ENCODE data around the gene ZFR. TPM values are rescaled to one million over a fixed set of nuclear protein-coding genes. Genes with fewer than 3 reads are reported as not detected.

The ZFR gene
- total and polyA plus RNA-seq, 8 donors, result 21.8 to 110 (median 48.5) TPM

DNA sequence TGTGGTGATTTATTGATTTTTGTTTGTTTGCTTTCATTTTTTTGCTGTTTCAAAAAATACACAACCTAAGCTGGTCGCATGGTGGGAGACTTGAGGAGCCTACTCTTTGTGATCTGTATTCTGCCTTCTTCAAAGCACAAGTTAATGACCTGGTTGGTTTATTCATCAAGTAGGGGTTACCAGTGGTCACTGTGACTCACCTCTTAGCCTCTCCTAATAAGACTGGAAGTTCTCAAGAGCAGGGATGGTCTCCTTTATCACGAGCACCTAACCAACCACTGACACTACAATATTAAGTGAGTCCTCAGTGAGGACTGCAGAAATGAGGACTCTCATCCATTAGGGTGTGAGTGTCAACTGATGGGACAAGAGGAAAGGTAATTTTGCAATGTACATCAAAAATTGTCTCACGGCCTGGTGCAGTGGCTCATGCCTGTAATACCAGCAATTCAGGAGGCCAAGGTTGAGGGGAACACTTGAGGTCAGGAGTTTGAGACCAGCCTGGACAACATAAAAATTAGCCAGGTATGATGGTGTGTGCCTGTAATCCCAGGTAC, 118.2 kb downstream of the ZFR start:
- Histone ChIP-seq H3K4me3 (no peak overlapping the region), H3K4me1 (peaks cover 12 to 23% (median 22%) of the 10 kb centered on the region in 4 donors), H3K36me3 (no peaks in the 10 kb centered on the region), H3K9me3 (peaks cover 0 to 9% (median 7%) of the 10 kb centered on the region in 4 donors), H3K27ac (no peak overlapping the region), H3K27me3 (no peaks in the 10 kb centered on the region)
- 68 to 88% (median 79%) methylated on average over 3 of the region's 3 CpGs for WGBS, 5 donors
- intact Hi-C loops (cut with DNase I; ENCODE audit: low total_unique reads), result loop anchor here (10.0 kb wide), 1 partner anchor 91 kb away; no protein-coding TSS in a partner anchor
- no peak for DNase-seq
- TF ChIP-seq, protein P1, sequence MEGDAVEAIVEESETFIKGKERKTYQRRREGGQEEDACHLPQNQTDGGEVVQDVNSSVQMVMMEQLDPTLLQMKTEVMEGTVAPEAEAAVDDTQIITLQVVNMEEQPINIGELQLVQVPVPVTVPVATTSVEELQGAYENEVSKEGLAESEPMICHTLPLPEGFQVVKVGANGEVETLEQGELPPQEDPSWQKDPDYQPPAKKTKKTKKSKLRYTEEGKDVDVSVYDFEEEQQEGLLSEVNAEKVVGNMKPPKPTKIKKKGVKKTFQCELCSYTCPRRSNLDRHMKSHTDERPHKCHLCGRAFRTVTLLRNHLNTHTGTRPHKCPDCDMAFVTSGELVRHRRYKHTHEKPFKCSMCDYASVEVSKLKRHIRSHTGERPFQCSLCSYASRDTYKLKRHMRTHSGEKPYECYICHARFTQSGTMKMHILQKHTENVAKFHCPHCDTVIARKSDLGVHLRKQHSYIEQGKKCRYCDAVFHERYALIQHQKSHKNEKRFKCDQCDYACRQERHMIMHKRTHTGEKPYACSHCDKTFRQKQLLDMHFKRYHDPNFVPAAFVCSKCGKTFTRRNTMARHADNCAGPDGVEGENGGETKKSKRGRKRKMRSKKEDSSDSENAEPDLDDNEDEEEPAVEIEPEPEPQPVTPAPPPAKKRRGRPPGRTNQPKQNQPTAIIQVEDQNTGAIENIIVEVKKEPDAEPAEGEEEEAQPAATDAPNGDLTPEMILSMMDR (IDR thresholded peaks at IDR 0.05), result no peak
- no peak for TF ChIP-seq POLR2AphosphoS5 (IDR thresholded peaks at IDR 0.05)
- no peak for TF ChIP-seq POLR2A (IDR thresholded peaks at IDR 0.05)
- no peak for TF ChIP-seq EP300 (IDR thresholded peaks at IDR 0.05)

DNA sequence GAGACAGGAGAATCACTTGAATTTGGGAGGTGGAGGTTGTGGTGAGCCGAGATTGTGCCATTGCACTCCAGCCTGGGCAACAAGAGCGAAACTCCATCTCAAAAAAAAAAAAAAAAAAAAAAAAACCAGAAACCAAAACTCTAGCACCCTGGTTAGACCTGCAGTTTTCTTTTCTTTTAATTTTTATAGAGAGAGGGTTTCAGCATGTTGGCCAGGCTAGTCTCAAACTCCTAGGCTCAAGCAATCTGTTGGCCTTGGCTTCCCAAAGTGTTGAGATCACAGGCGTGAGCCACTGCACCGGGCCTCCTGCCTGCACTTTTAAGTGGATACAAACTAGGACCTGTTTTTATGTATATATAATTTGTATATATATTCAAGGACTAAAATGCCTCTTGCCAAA, 118.9 kb downstream of the ZFR start:
- Histone ChIP-seq H3K4me3 (no peak overlapping the region), H3K27me3 (no peaks in the 10 kb centered on the region), H3K4me1 (peaks cover 12 to 17% (median 15%) of the 10 kb centered on the region in 4 donors), H3K9me3 (peaks cover 0 to 9% (median 7%) of the 10 kb centered on the region in 4 donors), H3K27ac (no peak overlapping the region), H3K36me3 (no peaks in the 10 kb centered on the region)
- TF ChIP-seq EP300 (IDR thresholded peaks at IDR 0.05), result no peak
- TF ChIP-seq POLR2A (IDR thresholded peaks at IDR 0.05), result no peak
- no peak for TF ChIP-seq POLR2AphosphoS5 (IDR thresholded peaks at IDR 0.05)
- TF ChIP-seq, protein P1 (IDR thresholded peaks at IDR 0.05), result no peak
- no peak for DNase-seq
- 86 to 96% (median 91%) methylated on average over 2 to 4 of the region's 4 CpGs for WGBS, 5 donors
- intact Hi-C loops (cut with DNase I; ENCODE audit: low total_unique reads), result loop anchor here (10.0 kb wide), 1 partner anchor 91 kb away; no protein-coding TSS in a partner anchor

DNA sequence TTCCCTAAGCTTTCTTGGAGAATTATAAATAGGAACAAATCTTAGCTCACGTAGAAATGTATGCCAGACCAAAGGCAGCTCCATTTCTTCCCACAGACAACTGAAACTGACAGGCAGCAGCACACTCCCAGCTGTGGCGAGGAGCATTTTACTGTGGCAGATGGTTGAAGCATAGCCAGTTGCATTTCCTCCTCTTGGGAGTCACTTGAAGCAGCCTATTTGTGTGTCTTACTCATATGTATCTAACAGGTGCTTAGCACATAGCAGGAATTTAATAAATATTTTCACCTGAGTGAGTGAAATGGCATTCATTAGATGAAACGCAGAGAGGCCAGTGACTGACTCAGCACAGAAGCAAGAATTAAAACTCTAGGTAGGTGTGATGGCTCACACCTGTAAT, 119.5 kb downstream of the ZFR start:
- DNase-seq, result peak in 1 of 2 donors; percentile 62
- H3K4me3 ChIP-seq, result no peak overlapping the region
- peaks cover 0 to 9% (median 7%) of the 10 kb centered on the region in 4 donors for H3K9me3 ChIP-seq
- H3K27me3 ChIP-seq, result no peaks in the 10 kb centered on the region
- TF ChIP-seq, protein P1 (IDR thresholded peaks at IDR 0.05), result no peak
- TF ChIP-seq EP300 (IDR thresholded peaks at IDR 0.05), result no peak
- intact Hi-C loops (cut with DNase I; ENCODE audit: low total_unique reads), result loop anchor here (10.0 kb wide), 1 partner anchor 90 kb away; no protein-coding TSS in a partner anchor
- no peaks in the 10 kb centered on the region for H3K36me3 ChIP-seq
- 68 to 75% (median 69%) methylated on average over 3 of the region's 3 CpGs for WGBS, 5 donors
- no peak overlapping the region for H3K27ac ChIP-seq
- H3K4me1 ChIP-seq, result peaks cover 7 to 11% (median 10%) of the 10 kb centered on the region in 4 donors

DNA sequence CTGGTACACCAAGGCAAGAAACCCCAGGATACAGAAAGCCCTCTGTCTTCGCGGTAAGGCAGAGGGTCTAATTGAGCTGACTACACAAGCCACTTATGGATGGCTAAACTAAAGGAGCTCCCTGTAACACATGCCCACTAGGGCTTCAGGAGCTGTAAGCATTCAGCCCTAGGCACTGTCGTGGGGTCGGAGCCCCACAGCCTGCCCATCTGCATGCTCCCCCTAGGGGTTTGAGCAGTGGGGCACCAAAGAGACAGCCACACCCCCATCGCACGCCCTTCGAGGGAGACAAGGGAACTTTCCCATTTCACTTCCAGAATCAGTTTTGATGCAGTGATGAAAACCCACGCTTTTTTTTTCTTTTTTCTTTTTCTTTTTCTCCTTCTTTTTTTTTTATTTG, 120.8 kb downstream of the ZFR start:
- Histone ChIP-seq H3K27ac (no peak overlapping the region), H3K4me1 (peaks cover 0 to 4% (median 0%) of the 10 kb centered on the region in 4 donors), H3K4me3 (no peak overlapping the region), H3K27me3 (no peaks in the 10 kb centered on the region), H3K9me3 (peaks cover 0 to 9% (median 7%) of the 10 kb centered on the region in 4 donors), H3K36me3 (no peaks in the 10 kb centered on the region)
- intact Hi-C loops (cut with DNase I; ENCODE audit: low total_unique reads), result loop anchor here (10.0 kb wide), 1 partner anchor 89 kb away; no protein-coding TSS in a partner anchor
- TF ChIP-seq, protein P1 (IDR thresholded peaks at IDR 0.05), result no peak
- TF ChIP-seq POLR2AphosphoS5 (IDR thresholded peaks at IDR 0.05), result no peak
- DNase-seq, result no peak
- WGBS, 5 donors, result 78 to 91% (median 86%) methylated on average over 8 of the region's 8 CpGs

All from stomach (tissue), 9 donors.